ENCODE measurements around the gene IL36RN.

The IL36RN gene

DNA sequence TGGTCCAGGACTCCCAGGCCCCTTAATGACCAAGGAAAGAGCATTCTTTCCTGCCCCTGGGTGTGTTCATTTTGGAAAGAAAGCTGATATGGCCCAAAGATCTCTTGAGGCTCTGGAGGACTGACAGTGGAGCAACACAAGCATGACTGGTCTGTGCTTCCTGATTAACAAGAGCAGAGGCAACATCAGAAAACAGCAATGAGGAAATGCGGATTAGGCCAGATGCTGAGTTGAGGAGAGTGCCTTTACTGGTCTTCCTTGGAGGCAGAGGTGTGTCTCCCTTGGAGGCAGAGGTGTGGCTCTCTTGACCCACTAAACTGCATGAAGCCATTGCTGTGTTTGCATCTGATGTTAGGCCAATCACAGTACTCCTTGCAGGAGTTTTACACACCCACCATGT, 26.3 kb upstream of the IL36RN start:
- Mint-ChIP-seq H3K4me1 (no peaks in the 10 kb centered on the region), H3K27ac (no peak overlapping the region), H3K36me3 (no peaks in the 10 kb centered on the region), H3K4me3 (no peak overlapping the region), H3K9me3 (no peaks in the 10 kb centered on the region), H3K27me3 (peaks cover 32% of the 10 kb centered on the region)
- no peak for ATAC-seq

DNA sequence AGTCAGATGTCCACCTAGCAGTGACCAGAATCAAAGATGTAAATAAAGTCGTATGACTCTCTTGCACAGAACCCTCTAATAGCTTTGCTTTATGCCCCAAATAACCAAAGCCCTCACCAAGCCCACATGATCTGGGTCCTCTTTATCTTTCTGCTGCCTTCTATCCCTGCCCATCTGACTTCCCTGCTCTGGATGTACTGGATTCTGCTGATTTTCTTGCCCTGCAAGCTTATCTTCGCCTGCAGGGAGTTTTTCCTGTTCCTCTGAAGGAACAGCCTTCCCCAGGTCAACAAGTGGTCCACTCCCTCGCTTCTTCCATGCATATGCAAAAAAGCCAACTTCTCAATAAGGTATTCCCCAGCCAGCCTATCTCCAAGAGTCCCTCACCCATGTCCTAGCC, 25.0 kb upstream of the IL36RN start:
- Mint-ChIP-seq H3K36me3 (no peaks in the 10 kb centered on the region), H3K9me3 (no peaks in the 10 kb centered on the region), H3K27ac (no peak overlapping the region), H3K4me1 (peaks cover 4% of the 10 kb centered on the region), H3K4me3 (no peak overlapping the region), H3K27me3 (peaks cover 41% of the 10 kb centered on the region)
- ATAC-seq = no peak

DNA sequence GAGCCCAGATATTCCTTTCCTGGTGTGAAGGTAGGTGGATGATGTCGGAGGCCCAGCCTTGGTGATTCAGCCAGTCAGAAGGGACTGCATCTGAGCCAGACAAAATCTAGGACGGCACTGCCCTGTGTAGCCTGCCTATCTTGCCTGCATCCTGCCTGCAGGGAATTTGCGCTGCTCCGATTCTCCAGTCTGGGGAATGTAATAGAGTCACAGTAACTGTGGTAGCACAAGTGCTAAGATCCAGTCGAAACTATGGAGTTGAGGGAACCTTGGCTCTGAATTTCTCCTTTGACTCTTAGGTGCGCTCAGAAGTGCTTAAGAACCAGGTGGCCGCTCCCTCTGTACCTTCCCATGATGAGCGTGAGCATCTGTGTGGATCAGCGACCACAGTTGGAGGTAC, 22.2 kb upstream of the IL36RN start:
- Mint-ChIP-seq H3K36me3 (no peaks in the 10 kb centered on the region), H3K9me3 (no peaks in the 10 kb centered on the region)
- ATAC-seq = no peak

DNA sequence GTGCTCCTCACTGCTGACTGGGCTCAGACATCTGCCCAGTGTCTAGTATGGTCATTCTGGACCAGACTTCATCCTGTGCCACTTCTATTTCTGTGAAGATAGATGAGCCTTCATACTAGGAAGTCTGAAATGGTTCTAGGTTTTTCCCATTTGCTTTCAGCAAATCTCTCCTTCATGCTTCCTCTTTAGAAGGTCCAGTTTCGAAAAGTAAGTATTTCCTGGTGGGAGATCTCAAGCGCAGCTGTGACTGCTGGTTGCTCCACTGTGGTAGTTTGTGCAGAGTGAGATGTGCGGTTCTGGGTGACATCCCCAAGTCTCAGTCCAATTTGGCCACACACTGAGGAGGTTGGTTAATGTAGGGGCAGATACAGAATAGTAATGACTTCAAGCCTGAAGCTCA, 20.7 kb upstream of the IL36RN start:
- H3K27me3 Mint-ChIP-seq = peaks cover 33% of the 10 kb centered on the region
- H3K27ac Mint-ChIP-seq = no peak overlapping the region
- H3K4me1 Mint-ChIP-seq = peaks cover 4% of the 10 kb centered on the region
- peaks cover under 1% of the 10 kb centered on the region for H3K9me3 Mint-ChIP-seq
- no peak for ATAC-seq
- H3K36me3 Mint-ChIP-seq = no peaks in the 10 kb centered on the region
- H3K4me3 Mint-ChIP-seq = no peak overlapping the region

More for the DNA sequence above, 22.2 kb upstream of the IL36RN start:
- Mint-ChIP-seq H3K4me3 (no peak overlapping the region), H3K27ac (no peak overlapping the region), H3K27me3 (peaks cover 33% of the 10 kb centered on the region), H3K4me1 (peaks cover 4% of the 10 kb centered on the region)

DNA sequence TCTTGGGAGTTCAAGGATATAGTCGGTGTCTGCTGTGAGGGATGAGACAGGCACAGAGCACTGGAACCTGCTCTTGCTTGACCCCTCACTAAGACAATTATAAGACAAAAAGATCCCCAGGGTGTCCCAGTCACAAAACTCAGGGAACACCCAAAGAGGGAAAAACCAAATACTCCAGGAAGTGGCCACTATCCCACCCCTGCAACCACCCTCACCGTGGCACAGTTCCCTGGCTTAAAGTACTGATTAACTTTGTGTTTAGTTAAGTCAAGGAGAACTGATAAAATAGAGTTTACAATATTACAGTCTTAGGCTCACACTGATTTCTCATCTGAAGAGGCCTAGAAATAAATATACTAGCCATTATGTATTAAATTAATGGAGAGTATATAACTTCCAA, 19.8 kb upstream of the IL36RN start:
- no peaks in the 10 kb centered on the region for H3K36me3 Mint-ChIP-seq
- H3K9me3 Mint-ChIP-seq = peaks cover 3% of the 10 kb centered on the region
- peaks cover 4% of the 10 kb centered on the region for H3K4me1 Mint-ChIP-seq
- H3K27ac Mint-ChIP-seq = no peak overlapping the region
- peaks cover 33% of the 10 kb centered on the region for H3K27me3 Mint-ChIP-seq
- no peak overlapping the region for H3K4me3 Mint-ChIP-seq
- no peak for ATAC-seq

DNA sequence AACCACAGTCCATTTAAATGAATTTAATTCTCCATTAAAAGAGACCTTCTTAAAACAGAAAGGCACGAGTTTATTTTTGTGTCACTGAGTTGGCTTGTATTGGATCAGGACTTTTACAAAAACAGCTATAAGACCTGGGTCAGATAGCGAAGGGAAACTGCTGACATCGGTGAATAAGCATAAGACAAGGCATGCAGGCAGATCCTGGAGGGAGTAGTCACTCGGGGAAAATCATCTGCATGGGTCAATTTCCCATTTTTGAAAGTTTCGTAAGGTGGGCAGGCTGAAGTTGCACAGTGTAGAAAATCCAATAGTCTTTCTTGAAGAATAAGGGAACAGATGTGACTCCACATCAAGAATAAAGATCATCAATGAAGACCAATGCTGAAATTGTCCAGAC, 19.3 kb upstream of the IL36RN start:
- Mint-ChIP-seq H3K4me3 (no peak overlapping the region), H3K27me3 (peaks cover 33% of the 10 kb centered on the region), H3K27ac (no peak overlapping the region), H3K4me1 (peaks cover 4% of the 10 kb centered on the region), H3K9me3 (peaks cover 3% of the 10 kb centered on the region), H3K36me3 (no peaks in the 10 kb centered on the region)
- no peak for ATAC-seq

DNA sequence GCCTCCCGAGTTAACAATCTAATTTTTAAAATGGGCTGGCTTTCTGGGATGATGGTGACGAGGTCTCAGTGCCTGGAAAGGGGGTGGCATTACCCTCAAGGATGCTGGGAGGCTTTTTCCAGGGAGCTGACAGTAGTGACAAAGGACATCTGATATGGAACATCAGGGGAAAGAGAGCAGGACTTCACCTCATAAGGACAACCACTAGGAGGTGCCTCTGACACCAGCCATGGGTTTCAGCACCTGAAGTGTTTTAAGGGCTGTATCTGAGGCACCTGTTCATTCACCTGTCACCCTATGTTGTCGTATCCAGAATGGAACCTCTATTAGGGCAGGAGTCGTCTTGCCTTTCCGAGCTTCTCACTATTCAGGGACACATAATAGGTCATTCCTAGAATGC, 17.1 kb upstream of the IL36RN start:
- Mint-ChIP-seq H3K4me1 (peaks cover 4% of the 10 kb centered on the region), H3K4me3 (no peak overlapping the region), H3K27ac (no peak overlapping the region), H3K9me3 (peaks cover 3% of the 10 kb centered on the region), H3K27me3 (peaks cover 22% of the 10 kb centered on the region), H3K36me3 (no peaks in the 10 kb centered on the region)
- ATAC-seq = no peak

DNA sequence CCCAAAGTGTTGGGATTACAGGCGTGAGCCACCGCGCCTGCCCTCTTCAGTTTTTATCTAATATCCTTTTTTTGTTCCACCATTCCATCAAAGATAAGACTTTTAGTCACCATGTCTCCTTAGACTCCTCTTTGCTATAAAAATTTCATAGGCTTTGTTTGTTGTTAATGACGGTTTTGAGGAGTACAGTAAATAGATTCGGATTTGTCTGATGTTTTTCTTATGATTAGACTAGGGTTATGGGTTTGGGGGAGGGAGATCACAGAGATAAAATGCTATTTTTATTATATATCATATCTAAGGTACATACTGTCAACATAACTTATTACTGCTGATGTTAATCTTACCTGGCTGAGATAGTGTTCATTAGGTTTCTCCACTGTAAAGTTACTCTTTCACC, 12.5 kb upstream of the IL36RN start:
- Mint-ChIP-seq H3K27ac (no peak overlapping the region), H3K4me3 (no peak overlapping the region), H3K27me3 (peaks cover 28% of the 10 kb centered on the region), H3K9me3 (peaks cover 3% of the 10 kb centered on the region), H3K4me1 (no peaks in the 10 kb centered on the region), H3K36me3 (peaks cover 10% of the 10 kb centered on the region)
- ATAC-seq = no peak

DNA sequence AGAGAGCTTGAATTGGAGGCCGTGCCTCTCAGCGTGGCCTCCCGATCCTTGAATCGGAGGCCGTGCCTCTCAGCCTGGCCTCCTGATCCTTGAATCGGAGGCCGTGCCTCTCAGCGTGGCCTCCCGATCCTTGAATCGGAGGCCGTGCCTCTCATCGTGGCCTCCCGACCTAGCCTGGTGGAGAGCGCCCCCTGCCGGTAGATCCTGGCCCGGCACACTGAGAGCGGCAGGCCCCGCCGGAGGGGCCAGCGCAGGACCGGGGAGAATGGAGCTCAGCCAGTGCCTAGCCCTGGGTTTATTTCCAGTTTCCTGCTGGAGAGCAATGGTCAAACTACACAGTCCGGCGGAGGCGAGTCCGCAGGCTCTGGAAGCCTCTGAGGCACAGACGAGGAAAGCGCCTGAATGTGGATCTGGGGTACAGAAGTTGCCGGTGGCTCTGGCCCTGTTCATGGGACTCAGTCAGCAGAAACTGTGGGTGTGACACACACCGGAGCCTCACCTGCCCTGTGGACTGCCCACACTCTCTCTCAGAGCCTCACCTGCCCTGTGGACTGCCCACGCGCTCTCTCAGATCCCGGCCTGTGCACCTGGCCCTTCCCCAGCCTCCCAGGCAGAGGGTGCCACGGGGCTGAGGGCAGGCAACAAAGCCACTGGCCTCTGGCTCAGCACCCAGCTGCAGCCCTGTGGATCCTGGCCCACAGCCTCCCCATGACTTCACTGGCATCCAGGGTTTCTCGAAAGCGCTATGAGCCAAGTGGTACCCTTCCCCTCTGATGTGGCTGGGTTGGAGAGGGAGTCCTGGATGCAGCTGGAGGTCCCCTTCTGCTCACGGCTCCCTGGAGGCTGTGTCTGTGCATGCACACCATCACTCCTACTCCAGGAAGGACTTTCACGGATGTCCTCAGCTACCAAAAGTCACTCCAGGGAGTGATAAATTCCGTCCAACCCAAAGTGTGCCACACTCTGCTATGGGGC, 7.8 kb upstream of the IL36RN start:
- peaks cover 15% of the 10 kb centered on the region for H3K36me3 Mint-ChIP-seq
- no peak overlapping the region for H3K4me3 Mint-ChIP-seq
- H3K4me1 Mint-ChIP-seq = no peaks in the 10 kb centered on the region
- no peak overlapping the region for H3K27ac Mint-ChIP-seq
- H3K27me3 Mint-ChIP-seq = peaks cover 45% of the 10 kb centered on the region
- H3K9me3 Mint-ChIP-seq = peaks cover 22% of the 10 kb centered on the region
- ATAC-seq = peak; percentile 47

DNA sequence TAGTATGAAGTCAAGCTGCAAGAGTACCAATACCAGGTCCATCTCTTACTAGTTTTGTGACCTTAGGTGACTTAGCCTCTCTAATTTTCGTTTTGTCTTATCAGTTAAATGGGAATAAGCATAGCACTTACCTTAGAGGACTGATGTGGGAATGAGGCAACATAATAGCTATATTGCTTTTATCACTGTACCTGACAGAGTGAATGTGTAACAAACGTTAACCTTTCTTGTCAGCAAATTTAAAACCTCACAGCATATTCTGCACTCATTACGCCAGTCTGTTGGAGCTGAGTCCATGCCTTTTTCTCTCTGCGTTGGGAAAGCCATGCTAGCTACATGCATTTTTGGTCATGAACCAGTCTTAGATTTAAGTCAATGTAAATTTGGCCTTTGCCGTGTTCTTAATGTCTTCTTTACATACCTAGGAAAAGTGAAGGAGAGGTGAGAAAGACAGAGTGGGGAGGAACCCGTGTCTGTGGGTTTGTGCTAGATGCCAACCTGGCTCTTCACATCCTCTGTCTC, 6.5 kb upstream of the IL36RN start, which contains the start of gene IL36B:
Gene IL36B (minus strand): TSS at position 472 of the 522 bp plus-strand sequence.
- ATAC-seq = no peak
- peaks cover 45% of the 10 kb centered on the region for H3K27me3 Mint-ChIP-seq

DNA sequence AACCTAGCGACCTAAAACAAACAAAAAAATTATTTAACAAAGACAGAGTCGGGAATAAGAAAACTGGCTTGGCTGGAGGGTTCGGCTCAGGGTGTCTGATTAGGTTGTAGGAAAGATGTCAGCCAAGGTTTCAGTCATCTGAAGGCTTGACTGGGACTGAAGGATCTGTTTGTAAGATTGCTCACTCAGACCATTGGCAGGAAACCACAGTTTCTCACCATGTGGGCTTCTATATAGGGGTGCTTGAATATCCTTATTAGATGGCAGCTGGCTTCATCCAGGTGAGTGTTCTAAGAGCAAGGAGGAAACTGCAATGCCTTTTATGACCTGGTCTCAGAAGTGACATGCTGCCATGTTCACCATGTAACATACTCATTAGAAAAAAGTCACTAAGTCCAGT, 5.3 kb upstream of the IL36RN start:
- peaks cover 15% of the 10 kb centered on the region for H3K36me3 Mint-ChIP-seq
- no peaks in the 10 kb centered on the region for H3K4me1 Mint-ChIP-seq
- H3K4me3 Mint-ChIP-seq = no peak overlapping the region
- peaks cover 44% of the 10 kb centered on the region for H3K27me3 Mint-ChIP-seq
- H3K9me3 Mint-ChIP-seq = peaks cover 22% of the 10 kb centered on the region
- no peak overlapping the region for H3K27ac Mint-ChIP-seq
- ATAC-seq = no peak

More for the DNA sequence above, 6.5 kb upstream of the IL36RN start, which contains the start of gene IL36B:
- Mint-ChIP-seq H3K9me3 (peaks cover 22% of the 10 kb centered on the region), H3K4me1 (no peaks in the 10 kb centered on the region), H3K36me3 (peaks cover 15% of the 10 kb centered on the region), H3K27ac (no peak within 1 kb of the TSS), H3K4me3 (no peak within 1 kb of the TSS)

DNA sequence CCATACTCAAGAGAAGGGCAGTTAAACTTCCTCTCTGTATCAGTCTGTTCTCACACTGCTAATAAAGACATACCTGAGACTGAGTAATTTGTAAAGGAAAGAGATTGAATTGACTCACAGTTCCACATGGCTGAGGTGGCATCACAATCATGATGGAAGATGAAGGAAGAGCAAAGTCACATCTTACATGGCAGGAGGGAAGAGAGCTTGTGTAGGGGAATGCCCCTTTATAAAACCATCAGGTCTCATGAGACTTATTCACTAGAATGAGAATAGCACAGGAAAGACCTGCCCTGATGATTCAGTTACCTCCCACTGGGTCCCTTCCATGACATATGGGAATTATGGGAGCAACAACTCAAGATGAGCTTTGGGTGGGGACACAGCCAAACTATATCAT, 4.9 kb upstream of the IL36RN start:
- Mint-ChIP-seq H3K27ac (no peak overlapping the region), H3K4me1 (no peaks in the 10 kb centered on the region), H3K36me3 (peaks cover 15% of the 10 kb centered on the region), H3K9me3 (peaks cover 22% of the 10 kb centered on the region), H3K4me3 (no peak overlapping the region), H3K27me3 (peaks cover 45% of the 10 kb centered on the region)
- ATAC-seq = no peak

DNA sequence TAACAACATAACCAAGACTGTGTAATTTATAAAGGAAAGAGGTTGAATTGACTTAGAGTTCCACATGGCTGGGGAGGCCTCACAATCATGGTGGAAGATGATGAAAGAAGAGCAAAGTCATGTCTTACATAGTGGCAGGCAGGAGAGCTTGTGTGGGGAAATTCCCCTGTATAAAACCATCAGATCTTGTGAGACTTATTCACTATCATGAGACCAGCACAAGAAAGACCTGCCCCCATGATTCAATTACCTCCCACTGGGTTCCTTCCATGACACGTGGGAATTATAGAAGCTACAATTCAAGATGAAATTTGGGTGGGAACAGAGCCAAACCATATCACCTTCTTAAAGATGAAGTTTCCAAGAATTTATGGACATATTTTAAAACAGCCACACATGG, 2.5 kb upstream of the IL36RN start:
- peaks cover 5% of the 10 kb centered on the region for H3K36me3 Mint-ChIP-seq
- H3K9me3 Mint-ChIP-seq = peaks cover 22% of the 10 kb centered on the region
- H3K4me3 Mint-ChIP-seq = no peak overlapping the region
- H3K27me3 Mint-ChIP-seq = peaks cover 31% of the 10 kb centered on the region
- ATAC-seq = no peak
- H3K27ac Mint-ChIP-seq = no peak overlapping the region
- no peaks in the 10 kb centered on the region for H3K4me1 Mint-ChIP-seq

DNA sequence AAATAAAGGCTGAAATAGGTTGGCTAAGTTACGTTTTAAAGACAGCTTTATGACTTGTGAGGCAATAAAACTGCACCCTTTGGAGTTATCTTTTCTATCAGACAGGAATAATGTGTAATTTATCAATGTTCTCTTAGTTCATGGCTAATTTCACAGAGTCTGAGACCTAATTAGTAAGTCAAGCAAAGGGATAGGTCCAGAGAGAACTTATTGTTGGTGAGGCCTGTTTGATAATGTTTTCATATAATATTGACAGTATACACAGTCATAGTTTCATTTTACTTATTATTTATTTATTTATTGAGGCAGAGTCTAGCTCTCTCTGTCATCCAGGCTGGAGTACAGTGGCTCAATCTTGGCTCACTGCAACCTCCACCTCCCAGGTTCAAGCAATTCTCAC, 1.9 kb upstream of the IL36RN start:
- Mint-ChIP-seq H3K36me3 (peaks cover 5% of the 10 kb centered on the region), H3K4me1 (no peaks in the 10 kb centered on the region), H3K4me3 (no peak overlapping the region), H3K9me3 (peaks cover 22% of the 10 kb centered on the region), H3K27ac (no peak overlapping the region), H3K27me3 (peaks cover 30% of the 10 kb centered on the region)
- no peak for ATAC-seq

DNA sequence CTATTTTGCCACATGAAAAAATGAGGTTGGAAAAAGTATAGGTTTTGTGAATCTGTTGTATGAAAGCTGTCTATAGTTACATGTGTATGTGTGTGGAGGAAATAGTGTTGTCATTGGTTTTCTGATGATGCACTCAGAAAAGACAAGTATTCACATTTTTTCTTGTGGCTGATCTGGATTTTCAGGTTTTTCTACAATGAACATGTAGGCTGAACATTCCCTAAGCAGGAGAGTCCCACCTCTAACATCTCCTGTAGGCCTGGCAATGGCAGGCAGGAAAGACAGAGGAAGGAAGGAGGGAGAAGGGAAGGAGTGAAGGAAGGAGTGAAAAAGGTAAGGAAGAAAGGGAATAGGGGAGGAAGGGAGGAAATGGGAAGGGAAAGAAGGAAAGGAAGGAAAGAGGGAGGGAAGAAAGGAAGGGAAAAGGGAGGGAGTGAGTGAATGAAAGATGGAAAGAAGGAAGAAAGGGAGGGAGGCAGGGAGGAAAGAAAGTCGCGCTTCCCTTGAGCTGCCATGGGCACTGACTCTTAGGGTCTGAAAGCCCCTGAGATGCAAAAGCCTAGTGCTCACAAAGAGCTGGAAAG, 495 bp upstream of the IL36RN start:
- H3K9me3 Mint-ChIP-seq = peaks cover 19% of the 10 kb centered on the region
- no peak for ATAC-seq
- H3K36me3 Mint-ChIP-seq = peaks cover 5% of the 10 kb centered on the region
- no peaks in the 10 kb centered on the region for H3K4me1 Mint-ChIP-seq
- H3K27ac Mint-ChIP-seq = no peak overlapping the region
- peaks cover 19% of the 10 kb centered on the region for H3K27me3 Mint-ChIP-seq
- no peak overlapping the region for H3K4me3 Mint-ChIP-seq
